ENCODE measurements around the gene GLRA3. TPM values are rescaled to one million over a fixed set of nuclear protein-coding genes. Genes with fewer than 3 reads are reported as not detected.

GLRA3 gene
- total RNA-seq, 1 donor from 2014 or later = not detected

GRCh38 chr4:174713181-174713580, 115.9 kb downstream of the GLRA3 start:
- H3K27ac ChIP-seq = no peak overlapping the region
- H3K27me3 ChIP-seq = no peaks in the 10 kb centered on the region
- no peak for TF ChIP-seq CTCF (IDR thresholded peaks at IDR 0.05)
- intact Hi-C loops (cut with DNase I) = no loop called here
- H3K4me3 ChIP-seq = no peak overlapping the region
- DNase-seq (ENCODE audit: low spot score in 2 of 2) = no peak
- no peaks in the 10 kb centered on the region for H3K9me3 ChIP-seq
- no peaks in the 10 kb centered on the region for H3K4me1 ChIP-seq
- H3K36me3 ChIP-seq = no peaks in the 10 kb centered on the region

- DNase-seq (ENCODE audit: low spot score in 2 of 2) = no peak
- Histone ChIP-seq H3K27ac (no peak overlapping the region), H3K36me3 (no peaks in the 10 kb centered on the region), H3K4me3 (no peak overlapping the region), H3K27me3 (no peaks in the 10 kb centered on the region), H3K9me3 (no peaks in the 10 kb centered on the region), H3K4me1 (no peaks in the 10 kb centered on the region)
- no peak for TF ChIP-seq CTCF (IDR thresholded peaks at IDR 0.05)
- intact Hi-C loops (cut with DNase I) = no loop called here
These were observed 119.5 kb downstream of the GLRA3 start for GRCh38 chr4:174709526-174709925.

- no peak for DNase-seq (ENCODE audit: low spot score in 2 of 2)
- no peaks in the 10 kb centered on the region for H3K9me3 ChIP-seq
- no peaks in the 10 kb centered on the region for H3K4me1 ChIP-seq
- no peaks in the 10 kb centered on the region for H3K36me3 ChIP-seq
- intact Hi-C loops (cut with DNase I) = no loop called here
- no peak overlapping the region for H3K27ac ChIP-seq
- TF ChIP-seq CTCF (IDR thresholded peaks at IDR 0.05) = no peak
- H3K27me3 ChIP-seq = no peaks in the 10 kb centered on the region
- no peak overlapping the region for H3K4me3 ChIP-seq
These were observed 120.7 kb downstream of the GLRA3 start for GRCh38 chr4:174708381-174708780.

- Histone ChIP-seq H3K4me1 (no peaks in the 10 kb centered on the region), H3K27me3 (no peaks in the 10 kb centered on the region), H3K36me3 (no peaks in the 10 kb centered on the region), H3K4me3 (no peak overlapping the region), H3K9me3 (no peaks in the 10 kb centered on the region), H3K27ac (no peak overlapping the region)
- intact Hi-C loops (cut with DNase I) = no loop called here
- no peak for TF ChIP-seq CTCF (IDR thresholded peaks at IDR 0.05)
- DNase-seq (ENCODE audit: low spot score in 2 of 2) = no peak
These were observed 121.1 kb downstream of the GLRA3 start for GRCh38 chr4:174707902-174708301.

GRCh38 chr4:174707051-174707676, 121.9 kb downstream of the GLRA3 start:
- Histone ChIP-seq H3K4me1 (no peaks in the 10 kb centered on the region), H3K27ac (no peak overlapping the region), H3K9me3 (no peaks in the 10 kb centered on the region), H3K27me3 (no peaks in the 10 kb centered on the region), H3K36me3 (no peaks in the 10 kb centered on the region), H3K4me3 (no peak overlapping the region)
- intact Hi-C loops (cut with DNase I) = no loop called here
- DNase-seq (ENCODE audit: low spot score in 2 of 2) = no peak
- no peak for TF ChIP-seq CTCF (IDR thresholded peaks at IDR 0.05)

GRCh38 chr4:174702979-174703478, 126.0 kb downstream of the GLRA3 start:
- intact Hi-C loops (cut with DNase I) = no loop called here
- H3K36me3 ChIP-seq = no peaks in the 10 kb centered on the region
- no peak for TF ChIP-seq CTCF (IDR thresholded peaks at IDR 0.05)
- H3K9me3 ChIP-seq = no peaks in the 10 kb centered on the region
- no peak for DNase-seq (ENCODE audit: low spot score in 2 of 2)
- H3K27me3 ChIP-seq = no peaks in the 10 kb centered on the region
- no peak overlapping the region for H3K4me3 ChIP-seq
- H3K27ac ChIP-seq = no peak overlapping the region
- no peaks in the 10 kb centered on the region for H3K4me1 ChIP-seq
